Measurements from ENCODE around the gene CDK11A.
"Not testable (repeated sequence)": the region's sequence is repeated elsewhere in the genome, so short reads cannot be mapped to it uniquely, and the experiment has no call there.

DNA sequence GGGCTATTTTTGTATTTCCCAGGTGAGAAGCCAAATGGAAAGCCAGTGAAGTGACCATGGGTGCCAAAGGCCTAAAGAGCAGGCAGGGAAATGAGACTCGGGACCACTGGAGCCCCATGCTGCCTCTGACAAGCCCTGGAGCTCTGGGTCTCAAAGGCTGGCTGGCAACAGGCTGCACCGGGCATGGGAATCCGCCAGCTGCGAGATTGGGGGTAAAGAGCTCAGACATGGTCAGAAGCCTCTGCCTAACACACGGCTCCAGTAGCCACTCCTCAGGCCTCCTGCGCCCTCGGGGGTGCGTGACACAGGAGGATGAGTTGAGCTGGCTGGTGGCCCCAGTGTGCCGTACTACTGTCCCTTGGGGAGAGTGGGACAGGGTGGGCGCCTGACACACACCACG is 59.8 kb downstream of the CDK11A start:
- TF ChIP-seq, protein P1, sequence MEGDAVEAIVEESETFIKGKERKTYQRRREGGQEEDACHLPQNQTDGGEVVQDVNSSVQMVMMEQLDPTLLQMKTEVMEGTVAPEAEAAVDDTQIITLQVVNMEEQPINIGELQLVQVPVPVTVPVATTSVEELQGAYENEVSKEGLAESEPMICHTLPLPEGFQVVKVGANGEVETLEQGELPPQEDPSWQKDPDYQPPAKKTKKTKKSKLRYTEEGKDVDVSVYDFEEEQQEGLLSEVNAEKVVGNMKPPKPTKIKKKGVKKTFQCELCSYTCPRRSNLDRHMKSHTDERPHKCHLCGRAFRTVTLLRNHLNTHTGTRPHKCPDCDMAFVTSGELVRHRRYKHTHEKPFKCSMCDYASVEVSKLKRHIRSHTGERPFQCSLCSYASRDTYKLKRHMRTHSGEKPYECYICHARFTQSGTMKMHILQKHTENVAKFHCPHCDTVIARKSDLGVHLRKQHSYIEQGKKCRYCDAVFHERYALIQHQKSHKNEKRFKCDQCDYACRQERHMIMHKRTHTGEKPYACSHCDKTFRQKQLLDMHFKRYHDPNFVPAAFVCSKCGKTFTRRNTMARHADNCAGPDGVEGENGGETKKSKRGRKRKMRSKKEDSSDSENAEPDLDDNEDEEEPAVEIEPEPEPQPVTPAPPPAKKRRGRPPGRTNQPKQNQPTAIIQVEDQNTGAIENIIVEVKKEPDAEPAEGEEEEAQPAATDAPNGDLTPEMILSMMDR (conservative IDR thresholded peaks at IDR 0.05 in 1 of 2, IDR thresholded peaks at IDR 0.05 in 1 of 2; ENCODE audit: low read depth in 1 of 2, low read length in 2 of 2) = not testable (repeated sequence)
- TF ChIP-seq EZH2 (IDR thresholded peaks at IDR 0.05; ENCODE audit: low read length, missing control alignments) = not testable (repeated sequence)

Measured in fibroblast of lung (primary cell).